ENCODE data around the gene BNC2. TPM values are rescaled to one million over a fixed set of nuclear protein-coding genes. Genes with fewer than 3 reads are reported as not detected.

The BNC2 gene
- total RNA-seq, 1 experiment from 2014 or later: 11.7 TPM

- Histone ChIP-seq H3K36me3 (ENCODE audit: low read depth, low read length) (no peaks in the 10 kb centered on the region), H3K79me2 (ENCODE audit: low read length) (no peaks in the 10 kb centered on the region), H3F3A (ENCODE audit: low read length, unreplicated experiment) (no peaks in the 10 kb centered on the region), H3K4me3 (ENCODE audit: low read length) (no peak overlapping the region), H3K4me1 (ENCODE audit: insufficient read depth, low read length) (peaks cover 25% of the 10 kb centered on the region), H2AFZ (ENCODE audit: low read length) (no peak overlapping the region), H4K20me1 (ENCODE audit: low read length) (no peaks in the 10 kb centered on the region), H3K9ac (ENCODE audit: low read length) (no peak overlapping the region), H3K4me2 (ENCODE audit: low read length) (peak overlapping the region; percentile 32), H3K9me3 (ENCODE audit: low read length) (no peaks in the 10 kb centered on the region), H3K27ac (ENCODE audit: low read length) (no peak overlapping the region), H3K27me3 (ENCODE audit: low read length) (no peaks in the 10 kb centered on the region), H3K9me2 (replicated peaks; ENCODE audit: low read length) (no peaks in the 10 kb centered on the region)
- intact Hi-C loops (cut with micrococcal nuclease): loop anchor here (10.0 kb wide), 1 partner anchor 353 kb away; no protein-coding TSS in a partner anchor
- CTCF ChIA-PET: no interaction called here
- DNase-seq: peak; percentile 1
- no TSS peak for BruUV-seq (replicated peaks)
- POLR2A ChIA-PET (ENCODE audit: unreplicated experiment): no interaction called here
- TF ChIP-seq EZH2 (IDR thresholded peaks at IDR 0.05; ENCODE audit: low read length, unreplicated experiment) (no peak), CTCF (conservative IDR thresholded peaks at IDR 0.05; ENCODE audit: low read depth, low read length) (no peak), EZH2phosphoT487 (IDR thresholded peaks at IDR 0.05; ENCODE audit: borderline replicate concordance, low read length) (no peak)
- no peak for ATAC-seq
Measured at GRCh38 chr9:16572005-16572734, 298.3 kb downstream of the BNC2 start.

- no peaks in the 10 kb centered on the region for H3K9me2 ChIP-seq (replicated peaks; ENCODE audit: low read length)
- no peaks in the 10 kb centered on the region for H3K36me3 ChIP-seq (ENCODE audit: low read depth, low read length)
- ChIA-PET POLR2A (ENCODE audit: unreplicated experiment) (no interaction called here), CTCF (no interaction called here)
- H3K4me1 ChIP-seq (ENCODE audit: insufficient read depth, low read length): peaks cover 25% of the 10 kb centered on the region
- H3K4me3 ChIP-seq (ENCODE audit: low read length): no peak overlapping the region
- BruUV-seq (replicated peaks): no TSS peak
- no peak for TF ChIP-seq EZH2phosphoT487 (IDR thresholded peaks at IDR 0.05; ENCODE audit: borderline replicate concordance, low read length)
- no peak for TF ChIP-seq CTCF (conservative IDR thresholded peaks at IDR 0.05; ENCODE audit: low read depth, low read length)
- no peak for TF ChIP-seq EZH2 (IDR thresholded peaks at IDR 0.05; ENCODE audit: low read length, unreplicated experiment)
- H3K9ac ChIP-seq (ENCODE audit: low read length): no peak overlapping the region
- no peaks in the 10 kb centered on the region for H4K20me1 ChIP-seq (ENCODE audit: low read length)
- H2AFZ ChIP-seq (ENCODE audit: low read length): no peak overlapping the region
- H3K27ac ChIP-seq (ENCODE audit: low read length): no peak overlapping the region
- no peaks in the 10 kb centered on the region for H3K27me3 ChIP-seq (ENCODE audit: low read length)
- H3F3A ChIP-seq (ENCODE audit: low read length, unreplicated experiment): no peaks in the 10 kb centered on the region
- no peaks in the 10 kb centered on the region for H3K9me3 ChIP-seq (ENCODE audit: low read length)
- H3K4me2 ChIP-seq (ENCODE audit: low read length): peak overlapping the region; percentile 32
- DNase-seq (peak; percentile 5), ATAC-seq (no peak)
- H3K79me2 ChIP-seq (ENCODE audit: low read length): no peaks in the 10 kb centered on the region
- intact Hi-C loops (cut with micrococcal nuclease): loop anchor here (10.0 kb wide), 1 partner anchor 354 kb away; no protein-coding TSS in a partner anchor
Measured at GRCh38 chr9:16571127-16571802, 299.2 kb downstream of the BNC2 start.

- BruUV-seq (replicated peaks): no TSS peak
- Histone ChIP-seq H3K9me3 (ENCODE audit: low read length) (no peaks in the 10 kb centered on the region), H3K79me2 (ENCODE audit: low read length) (no peaks in the 10 kb centered on the region), H2AFZ (ENCODE audit: low read length) (no peak overlapping the region), H3K9me2 (replicated peaks; ENCODE audit: low read length) (no peaks in the 10 kb centered on the region), H3K9ac (ENCODE audit: low read length) (no peak overlapping the region), H4K20me1 (ENCODE audit: low read length) (no peaks in the 10 kb centered on the region), H3K4me1 (ENCODE audit: insufficient read depth, low read length) (no peaks in the 10 kb centered on the region), H3K36me3 (ENCODE audit: low read depth, low read length) (no peaks in the 10 kb centered on the region), H3K4me2 (ENCODE audit: low read length) (no peak overlapping the region), H3K27ac (ENCODE audit: low read length) (no peak overlapping the region), H3F3A (ENCODE audit: low read length, unreplicated experiment) (no peaks in the 10 kb centered on the region), H3K27me3 (ENCODE audit: low read length) (no peaks in the 10 kb centered on the region), H3K4me3 (ENCODE audit: low read length) (no peak overlapping the region)
- POLR2A ChIA-PET (ENCODE audit: unreplicated experiment): no interaction called here
- TF ChIP-seq CTCF (conservative IDR thresholded peaks at IDR 0.05; ENCODE audit: low read depth, low read length): no peak
- ATAC-seq (no peak), DNase-seq (no peak)
- CTCF ChIA-PET: no interaction called here
- intact Hi-C loops (cut with micrococcal nuclease): no loop called here
Measured at GRCh38 chr9:16563446-16563845, 307.0 kb downstream of the BNC2 start.
